WTC11 (cell line): ENCODE data around the gene INF2.
"Not testable (repeated sequence)": the region's sequence is repeated elsewhere in the genome, so short reads cannot be mapped to it uniquely, and the experiment has no call there.

Experiments
- CBFB ChIP-seq: sonication (generic); formaldehyde crosslinking; IDR thresholded peaks from 2 replicates; pipeline ENCODE4 v1.8.1; 2022; ENCODE audit warnings: mild to moderate bottlenecking, low read depth, missing genetic modification reagents
- ZNF263 ChIP-seq: sonication (generic); formaldehyde crosslinking; IDR thresholded peaks from 2 replicates; pipeline ENCODE4 v1.8.1; 2022; ENCODE audit warnings: low read depth, mild to moderate bottlenecking, moderate library complexity, missing genetic modification reagents
- TF ChIP-seq, protein P1 (sequence below): sonication (generic); formaldehyde crosslinking; conservative IDR thresholded peaks from 2 replicates; pipeline ENCODE4 v1.8.1; 2023; ENCODE audit warnings: mild to moderate bottlenecking, low read depth, missing genetic modification reagents, moderate library complexity
- TF ChIP-seq, protein P2 (sequence below): fragments of 200-600 bp; IDR thresholded peaks from 2 replicates; pipeline ENCODE4 v1.8.0; 2022; ENCODE audit warnings: antibody characterized with exemption
- TF ChIP-seq, protein P3 (sequence below): sonication (generic); formaldehyde crosslinking; IDR thresholded peaks from 2 replicates; pipeline ENCODE4 v1.8.0; 2022; ENCODE audit warnings: mild to moderate bottlenecking, missing genetic modification reagents
- TF ChIP-seq, protein P4 (sequence below): sonication (generic); formaldehyde crosslinking; conservative IDR thresholded peaks from 2 replicates; pipeline ENCODE4 v1.8.1; 2022; ENCODE audit warnings: mild to moderate bottlenecking, missing genetic modification reagents

DNA sequence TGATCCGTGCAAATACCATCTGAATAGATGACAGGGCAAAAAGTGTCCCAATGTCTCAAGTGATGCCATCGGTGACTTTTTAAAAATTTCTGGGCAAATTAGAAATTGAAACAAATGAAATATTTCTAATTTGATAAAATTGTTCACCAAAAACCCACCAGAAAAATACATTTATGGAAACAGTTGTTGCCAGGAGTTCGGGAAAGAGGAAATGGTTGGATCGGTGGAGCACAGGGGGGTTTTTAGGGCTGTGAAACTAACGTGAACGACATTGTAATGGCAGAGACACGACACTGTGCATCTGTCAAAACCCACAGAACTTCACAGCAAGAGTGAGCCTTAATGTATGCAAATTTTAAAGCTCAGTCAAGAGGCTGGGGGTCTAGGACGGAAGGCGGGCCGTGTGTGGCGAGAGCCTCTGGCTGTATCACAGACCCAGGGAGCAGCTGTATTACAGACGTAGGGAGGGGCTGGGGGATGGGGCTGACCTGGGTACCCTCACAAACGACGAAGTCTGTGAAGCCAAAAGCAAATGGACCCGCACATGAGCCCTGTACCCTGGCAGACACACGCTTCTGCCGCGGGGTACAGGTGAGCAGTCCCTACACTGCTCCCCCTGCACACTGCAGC lies 27.8 kb upstream of the INF2 start:
- TF ChIP-seq, protein P1, sequence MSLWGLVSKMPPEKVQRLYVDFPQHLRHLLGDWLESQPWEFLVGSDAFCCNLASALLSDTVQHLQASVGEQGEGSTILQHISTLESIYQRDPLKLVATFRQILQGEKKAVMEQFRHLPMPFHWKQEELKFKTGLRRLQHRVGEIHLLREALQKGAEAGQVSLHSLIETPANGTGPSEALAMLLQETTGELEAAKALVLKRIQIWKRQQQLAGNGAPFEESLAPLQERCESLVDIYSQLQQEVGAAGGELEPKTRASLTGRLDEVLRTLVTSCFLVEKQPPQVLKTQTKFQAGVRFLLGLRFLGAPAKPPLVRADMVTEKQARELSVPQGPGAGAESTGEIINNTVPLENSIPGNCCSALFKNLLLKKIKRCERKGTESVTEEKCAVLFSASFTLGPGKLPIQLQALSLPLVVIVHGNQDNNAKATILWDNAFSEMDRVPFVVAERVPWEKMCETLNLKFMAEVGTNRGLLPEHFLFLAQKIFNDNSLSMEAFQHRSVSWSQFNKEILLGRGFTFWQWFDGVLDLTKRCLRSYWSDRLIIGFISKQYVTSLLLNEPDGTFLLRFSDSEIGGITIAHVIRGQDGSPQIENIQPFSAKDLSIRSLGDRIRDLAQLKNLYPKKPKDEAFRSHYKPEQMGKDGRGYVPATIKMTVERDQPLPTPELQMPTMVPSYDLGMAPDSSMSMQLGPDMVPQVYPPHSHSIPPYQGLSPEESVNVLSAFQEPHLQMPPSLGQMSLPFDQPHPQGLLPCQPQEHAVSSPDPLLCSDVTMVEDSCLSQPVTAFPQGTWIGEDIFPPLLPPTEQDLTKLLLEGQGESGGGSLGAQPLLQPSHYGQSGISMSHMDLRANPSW (CRISPR knock-in tag) = not testable (repeated sequence)
- TF ChIP-seq, protein P2, sequence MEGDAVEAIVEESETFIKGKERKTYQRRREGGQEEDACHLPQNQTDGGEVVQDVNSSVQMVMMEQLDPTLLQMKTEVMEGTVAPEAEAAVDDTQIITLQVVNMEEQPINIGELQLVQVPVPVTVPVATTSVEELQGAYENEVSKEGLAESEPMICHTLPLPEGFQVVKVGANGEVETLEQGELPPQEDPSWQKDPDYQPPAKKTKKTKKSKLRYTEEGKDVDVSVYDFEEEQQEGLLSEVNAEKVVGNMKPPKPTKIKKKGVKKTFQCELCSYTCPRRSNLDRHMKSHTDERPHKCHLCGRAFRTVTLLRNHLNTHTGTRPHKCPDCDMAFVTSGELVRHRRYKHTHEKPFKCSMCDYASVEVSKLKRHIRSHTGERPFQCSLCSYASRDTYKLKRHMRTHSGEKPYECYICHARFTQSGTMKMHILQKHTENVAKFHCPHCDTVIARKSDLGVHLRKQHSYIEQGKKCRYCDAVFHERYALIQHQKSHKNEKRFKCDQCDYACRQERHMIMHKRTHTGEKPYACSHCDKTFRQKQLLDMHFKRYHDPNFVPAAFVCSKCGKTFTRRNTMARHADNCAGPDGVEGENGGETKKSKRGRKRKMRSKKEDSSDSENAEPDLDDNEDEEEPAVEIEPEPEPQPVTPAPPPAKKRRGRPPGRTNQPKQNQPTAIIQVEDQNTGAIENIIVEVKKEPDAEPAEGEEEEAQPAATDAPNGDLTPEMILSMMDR = not testable (repeated sequence)
- TF ChIP-seq ZNF263; CBFB (CRISPR knock-in tag): not testable (repeated sequence)
- TF ChIP-seq, protein P3, sequence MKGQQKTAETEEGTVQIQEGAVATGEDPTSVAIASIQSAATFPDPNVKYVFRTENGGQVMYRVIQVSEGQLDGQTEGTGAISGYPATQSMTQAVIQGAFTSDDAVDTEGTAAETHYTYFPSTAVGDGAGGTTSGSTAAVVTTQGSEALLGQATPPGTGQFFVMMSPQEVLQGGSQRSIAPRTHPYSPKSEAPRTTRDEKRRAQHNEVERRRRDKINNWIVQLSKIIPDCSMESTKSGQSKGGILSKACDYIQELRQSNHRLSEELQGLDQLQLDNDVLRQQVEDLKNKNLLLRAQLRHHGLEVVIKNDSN (CRISPR knock-in tag) = not testable (repeated sequence)
- TF ChIP-seq, protein P4, sequence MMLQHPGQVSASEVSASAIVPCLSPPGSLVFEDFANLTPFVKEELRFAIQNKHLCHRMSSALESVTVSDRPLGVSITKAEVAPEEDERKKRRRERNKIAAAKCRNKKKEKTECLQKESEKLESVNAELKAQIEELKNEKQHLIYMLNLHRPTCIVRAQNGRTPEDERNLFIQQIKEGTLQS = not testable (repeated sequence)
